ENCODE measurements around the gene NHS.

NHS gene

GRCh38 chrX:17642891-17643290 is 267.9 kb downstream of the NHS start:
- no peak overlapping the region for H3K9ac ChIP-seq (ENCODE audit: low read length)
- DNase-seq, result no peak
- H3K4me1 ChIP-seq (ENCODE audit: control insufficient read depth, low read depth, low read length), result no peaks in the 10 kb centered on the region
- no peak overlapping the region for H3K18ac ChIP-seq (ENCODE audit: low read length)
- H3K56ac ChIP-seq (ENCODE audit: low read length), result no peak overlapping the region
- no peak overlapping the region for H3K4ac ChIP-seq (ENCODE audit: low read depth, low read length)
- no peak overlapping the region for H2BK120ac ChIP-seq (ENCODE audit: low read depth, low read length)
- no peak overlapping the region for H4K8ac ChIP-seq (ENCODE audit: low read depth, low read length)
- H3K27ac ChIP-seq (ENCODE audit: low read depth, low read length), result no peak overlapping the region
- H3K79me2 ChIP-seq (ENCODE audit: control insufficient read depth, insufficient read depth, low read length), result no peaks in the 10 kb centered on the region
- H2BK5ac ChIP-seq (ENCODE audit: low read length), result no peak overlapping the region
- no peaks in the 10 kb centered on the region for H3K27me3 ChIP-seq (ENCODE audit: insufficient read depth, low read length, poor library complexity)
- no peak overlapping the region for H2BK15ac ChIP-seq (replicated peaks; ENCODE audit: low read depth)
- H3K36me3 ChIP-seq (ENCODE audit: control insufficient read depth, insufficient read depth, low read length), result no peaks in the 10 kb centered on the region
- no peaks in the 10 kb centered on the region for H3K79me1 ChIP-seq (ENCODE audit: low read length)
- no peak overlapping the region for H3K4me3 ChIP-seq (ENCODE audit: low read length)
- H4K5ac ChIP-seq (ENCODE audit: low read length), result no peak overlapping the region
- no peak overlapping the region for H2AK5ac ChIP-seq (ENCODE audit: low read length)
- no peak overlapping the region for H3K23ac ChIP-seq (ENCODE audit: low read length)
- H3K4me2 ChIP-seq (ENCODE audit: low read length), result no peak overlapping the region

GRCh38 chrX:17643528-17643927 is 268.5 kb downstream of the NHS start:
- Histone ChIP-seq H4K5ac (ENCODE audit: low read length) (no peak overlapping the region), H3K4me3 (ENCODE audit: low read length) (no peak overlapping the region), H3K56ac (ENCODE audit: low read length) (no peak overlapping the region), H3K9ac (ENCODE audit: low read length) (no peak overlapping the region), H3K4me2 (ENCODE audit: low read length) (no peak overlapping the region), H3K4me1 (ENCODE audit: control insufficient read depth, low read depth, low read length) (no peaks in the 10 kb centered on the region), H2BK15ac (replicated peaks; ENCODE audit: low read depth) (no peak overlapping the region), H3K79me1 (ENCODE audit: low read length) (no peaks in the 10 kb centered on the region), H3K27me3 (ENCODE audit: insufficient read depth, low read length, poor library complexity) (no peaks in the 10 kb centered on the region), H2BK5ac (ENCODE audit: low read length) (no peak overlapping the region), H3K4ac (ENCODE audit: low read depth, low read length) (no peak overlapping the region), H2BK120ac (ENCODE audit: low read depth, low read length) (no peak overlapping the region), H3K23ac (ENCODE audit: low read length) (no peak overlapping the region), H3K27ac (ENCODE audit: low read depth, low read length) (no peak overlapping the region), H3K18ac (ENCODE audit: low read length) (no peak overlapping the region), H3K36me3 (ENCODE audit: control insufficient read depth, insufficient read depth, low read length) (no peaks in the 10 kb centered on the region), H4K8ac (ENCODE audit: low read depth, low read length) (no peak overlapping the region), H2AK5ac (ENCODE audit: low read length) (no peak overlapping the region), H3K79me2 (ENCODE audit: control insufficient read depth, insufficient read depth, low read length) (no peaks in the 10 kb centered on the region)
- DNase-seq, result no peak

GRCh38 chrX:17644001-17644400 is 269.0 kb downstream of the NHS start:
- WGBS (ENCODE audit: extremely low coverage, insufficient coverage, low lambda C conversion rate), result no CpG with 5 or more reads among the region's 1 CpG
- H2BK15ac ChIP-seq (replicated peaks; ENCODE audit: low read depth), result no peak overlapping the region

GRCh38 chrX:17654116-17654515 is 279.1 kb downstream of the NHS start:
- Histone ChIP-seq H2AK5ac (ENCODE audit: low read length) (no peak overlapping the region), H3K4me2 (ENCODE audit: low read length) (no peak overlapping the region), H2BK5ac (ENCODE audit: low read length) (no peak overlapping the region), H3K27me3 (ENCODE audit: insufficient read depth, low read length, poor library complexity) (peaks cover 2% of the 10 kb centered on the region), H3K36me3 (ENCODE audit: control insufficient read depth, insufficient read depth, low read length) (no peaks in the 10 kb centered on the region), H3K27ac (ENCODE audit: low read depth, low read length) (no peak overlapping the region), H3K79me1 (ENCODE audit: low read length) (no peaks in the 10 kb centered on the region), H3K9ac (ENCODE audit: low read length) (no peak overlapping the region), H3K18ac (ENCODE audit: low read length) (no peak overlapping the region), H3K56ac (ENCODE audit: low read length) (no peak overlapping the region), H3K4ac (ENCODE audit: low read depth, low read length) (no peak overlapping the region), H3K79me2 (ENCODE audit: control insufficient read depth, insufficient read depth, low read length) (no peaks in the 10 kb centered on the region), H3K4me3 (ENCODE audit: low read length) (no peak overlapping the region), H2BK120ac (ENCODE audit: low read depth, low read length) (no peak overlapping the region), H3K23ac (ENCODE audit: low read length) (no peak overlapping the region), H4K5ac (ENCODE audit: low read length) (no peak overlapping the region), H3K4me1 (ENCODE audit: control insufficient read depth, low read depth, low read length) (no peaks in the 10 kb centered on the region), H2BK15ac (replicated peaks; ENCODE audit: low read depth) (no peak overlapping the region), H4K8ac (ENCODE audit: low read depth, low read length) (no peak overlapping the region)
- no CpG with 5 or more reads among the region's 3 CpGs for whole genome bisulfite sequencing (ENCODE audit: extremely low coverage, insufficient coverage, low lambda C conversion rate)
- DNase-seq, result no peak

More at GRCh38 chrX:17644001-17644400, 269.0 kb downstream of the NHS start:
- no peak overlapping the region for H2AK5ac ChIP-seq (ENCODE audit: low read length)
- H3K4me1 ChIP-seq (ENCODE audit: control insufficient read depth, low read depth, low read length), result no peaks in the 10 kb centered on the region
- H4K5ac ChIP-seq (ENCODE audit: low read length), result no peak overlapping the region
- no peak overlapping the region for H3K27ac ChIP-seq (ENCODE audit: low read depth, low read length)
- H4K8ac ChIP-seq (ENCODE audit: low read depth, low read length), result no peak overlapping the region
- DNase-seq, result no peak
- H3K79me1 ChIP-seq (ENCODE audit: low read length), result no peaks in the 10 kb centered on the region
- H2BK5ac ChIP-seq (ENCODE audit: low read length), result no peak overlapping the region
- H3K9ac ChIP-seq (ENCODE audit: low read length), result no peak overlapping the region
- no peak overlapping the region for H2BK120ac ChIP-seq (ENCODE audit: low read depth, low read length)
- H3K4ac ChIP-seq (ENCODE audit: low read depth, low read length), result no peak overlapping the region
- no peak overlapping the region for H3K4me3 ChIP-seq (ENCODE audit: low read length)
- H3K56ac ChIP-seq (ENCODE audit: low read length), result no peak overlapping the region
- no peaks in the 10 kb centered on the region for H3K27me3 ChIP-seq (ENCODE audit: insufficient read depth, low read length, poor library complexity)
- no peak overlapping the region for H3K23ac ChIP-seq (ENCODE audit: low read length)
- no peaks in the 10 kb centered on the region for H3K36me3 ChIP-seq (ENCODE audit: control insufficient read depth, insufficient read depth, low read length)
- no peak overlapping the region for H3K18ac ChIP-seq (ENCODE audit: low read length)
- H3K4me2 ChIP-seq (ENCODE audit: low read length), result no peak overlapping the region
- no peaks in the 10 kb centered on the region for H3K79me2 ChIP-seq (ENCODE audit: control insufficient read depth, insufficient read depth, low read length)

GRCh38 chrX:17655211-17656034 is 280.4 kb downstream of the NHS start:
- no peak overlapping the region for H2AK5ac ChIP-seq (ENCODE audit: low read length)
- no peak overlapping the region for H2BK15ac ChIP-seq (replicated peaks; ENCODE audit: low read depth)
- WGBS (ENCODE audit: extremely low coverage, insufficient coverage, low lambda C conversion rate), result no CpG with 5 or more reads among the region's 48 CpGs
- peak overlapping the region; percentile 45 for H3K23ac ChIP-seq (ENCODE audit: low read length)
- H3K4ac ChIP-seq (ENCODE audit: low read depth, low read length), result no peak overlapping the region
- no peak overlapping the region for H2BK5ac ChIP-seq (ENCODE audit: low read length)
- H3K4me1 ChIP-seq (ENCODE audit: control insufficient read depth, low read depth, low read length), result no peaks in the 10 kb centered on the region
- H3K18ac ChIP-seq (ENCODE audit: low read length), result no peak overlapping the region
- no peak overlapping the region for H3K9ac ChIP-seq (ENCODE audit: low read length)
- H3K79me1 ChIP-seq (ENCODE audit: low read length), result no peaks in the 10 kb centered on the region
- H3K4me2 ChIP-seq (ENCODE audit: low read length), result peak overlapping the region; percentile 44
- no peak overlapping the region for H4K8ac ChIP-seq (ENCODE audit: low read depth, low read length)
- no peak overlapping the region for H3K27ac ChIP-seq (ENCODE audit: low read depth, low read length)
- peak; percentile 43 for DNase-seq
- no peak overlapping the region for H2BK120ac ChIP-seq (ENCODE audit: low read depth, low read length)
- H4K5ac ChIP-seq (ENCODE audit: low read length), result no peak overlapping the region
- H3K27me3 ChIP-seq (ENCODE audit: insufficient read depth, low read length, poor library complexity), result peaks cover 2% of the 10 kb centered on the region
- no peaks in the 10 kb centered on the region for H3K36me3 ChIP-seq (ENCODE audit: control insufficient read depth, insufficient read depth, low read length)
- H3K56ac ChIP-seq (ENCODE audit: low read length), result no peak overlapping the region
- no peak overlapping the region for H3K4me3 ChIP-seq (ENCODE audit: low read length)
- H3K79me2 ChIP-seq (ENCODE audit: control insufficient read depth, insufficient read depth, low read length), result no peaks in the 10 kb centered on the region

GRCh38 chrX:17656035-17656418 is 281.0 kb downstream of the NHS start:
- no peak overlapping the region for H3K18ac ChIP-seq (ENCODE audit: low read length)
- no peak overlapping the region for H3K9ac ChIP-seq (ENCODE audit: low read length)
- H4K8ac ChIP-seq (ENCODE audit: low read depth, low read length), result no peak overlapping the region
- no peak overlapping the region for H4K5ac ChIP-seq (ENCODE audit: low read length)
- H3K4me1 ChIP-seq (ENCODE audit: control insufficient read depth, low read depth, low read length), result no peaks in the 10 kb centered on the region
- H2BK15ac ChIP-seq (replicated peaks; ENCODE audit: low read depth), result no peak overlapping the region
- H3K27me3 ChIP-seq (ENCODE audit: insufficient read depth, low read length, poor library complexity), result peaks cover 2% of the 10 kb centered on the region
- H3K79me1 ChIP-seq (ENCODE audit: low read length), result no peaks in the 10 kb centered on the region
- no peak overlapping the region for H3K27ac ChIP-seq (ENCODE audit: low read depth, low read length)
- no peaks in the 10 kb centered on the region for H3K36me3 ChIP-seq (ENCODE audit: control insufficient read depth, insufficient read depth, low read length)
- H2AK5ac ChIP-seq (ENCODE audit: low read length), result no peak overlapping the region
- no peaks in the 10 kb centered on the region for H3K79me2 ChIP-seq (ENCODE audit: control insufficient read depth, insufficient read depth, low read length)
- no peak overlapping the region for H2BK120ac ChIP-seq (ENCODE audit: low read depth, low read length)
- no peak overlapping the region for H3K4me2 ChIP-seq (ENCODE audit: low read length)
- DNase-seq, result no peak
- no CpG with 5 or more reads among the region's 36 CpGs for WGBS (ENCODE audit: extremely low coverage, insufficient coverage, low lambda C conversion rate)
- H3K23ac ChIP-seq (ENCODE audit: low read length), result no peak overlapping the region
- no peak overlapping the region for H3K56ac ChIP-seq (ENCODE audit: low read length)
- no peak overlapping the region for H2BK5ac ChIP-seq (ENCODE audit: low read length)
- H3K4me3 ChIP-seq (ENCODE audit: low read length), result no peak overlapping the region
- H3K4ac ChIP-seq (ENCODE audit: low read depth, low read length), result no peak overlapping the region
